ENCODE measurements around the gene TRPM1.

TRPM1 gene

GRCh38 chr15:31067890-31068603, 33.5 kb downstream of the TRPM1 start (continued):
- TF ChIP-seq GFI1B (tag by site-specific recombination; IDR thresholded peaks at IDR 0.05): no peak

- Histone ChIP-seq H3K4me1 (ENCODE audit: control insufficient read depth, insufficient read depth, low read length) (no peaks in the 10 kb centered on the region), H3K4me3 (ENCODE audit: low read depth, low read length) (no peak overlapping the region), H3K36me3 (ENCODE audit: control insufficient read depth in 2 of 2, insufficient read depth in 1 of 2, low read length in 2 of 2) (no peaks in the 10 kb centered on the region), H3K9me3 (ENCODE audit: control insufficient read depth, insufficient read depth, low read depth, low read length) (no peaks in the 10 kb centered on the region), H3K27ac (ENCODE audit: extremely low read depth, low read depth, low read length) (no peak overlapping the region)
- POLR2A ChIA-PET: no interaction called here
- TF ChIP-seq GLI2 (tag by site-specific recombination; IDR thresholded peaks at IDR 0.05; ENCODE audit: borderline replicate concordance, low read depth) (no peak), SALL2 (tag by site-specific recombination; IDR thresholded peaks at IDR 0.05; ENCODE audit: borderline replicate concordance) (no peak), INSM2 (tag by site-specific recombination; IDR thresholded peaks at IDR 0.05) (no peak), ZNF530 (tag by site-specific recombination; IDR thresholded peaks at IDR 0.05; ENCODE audit: low read depth) (no peak), ZNF544 (tag by site-specific recombination; IDR thresholded peaks at IDR 0.05) (no peak), REST (tag by site-specific recombination; IDR thresholded peaks at IDR 0.05) (no peak), PATZ1 (tag by site-specific recombination; IDR thresholded peaks at IDR 0.05) (no peak), KLF8 (tag by site-specific recombination; IDR thresholded peaks at IDR 0.05) (no peak), TSHZ1 (tag by site-specific recombination; IDR thresholded peaks at IDR 0.05; ENCODE audit: borderline replicate concordance) (no peak), ZNF23 (tag by site-specific recombination; IDR thresholded peaks at IDR 0.05; ENCODE audit: borderline replicate concordance) (no peak), ZNF664 (tag by site-specific recombination; IDR thresholded peaks at IDR 0.05) (no peak), ZNF26 (tag by site-specific recombination; IDR thresholded peaks at IDR 0.05) (no peak), ZNF157 (tag by site-specific recombination; IDR thresholded peaks at IDR 0.05) (no peak), ZNF19 (tag by site-specific recombination; IDR thresholded peaks at IDR 0.05; ENCODE audit: low read depth) (no peak), ZNF292 (tag by site-specific recombination; IDR thresholded peaks at IDR 0.05; ENCODE audit: borderline replicate concordance, low read depth) (no peak), ZNF416 (tag by site-specific recombination; IDR thresholded peaks at IDR 0.05) (no peak)
- CTCF ChIA-PET: no interaction called here
These were observed 35.7 kb downstream of the TRPM1 start for GRCh38 chr15:31065824-31066223.
